Measurements from ENCODE around the gene MYOT. TPM values are rescaled to one million over a fixed set of nuclear protein-coding genes. Genes with fewer than 3 reads are reported as not detected.

MYOT gene, protein sequence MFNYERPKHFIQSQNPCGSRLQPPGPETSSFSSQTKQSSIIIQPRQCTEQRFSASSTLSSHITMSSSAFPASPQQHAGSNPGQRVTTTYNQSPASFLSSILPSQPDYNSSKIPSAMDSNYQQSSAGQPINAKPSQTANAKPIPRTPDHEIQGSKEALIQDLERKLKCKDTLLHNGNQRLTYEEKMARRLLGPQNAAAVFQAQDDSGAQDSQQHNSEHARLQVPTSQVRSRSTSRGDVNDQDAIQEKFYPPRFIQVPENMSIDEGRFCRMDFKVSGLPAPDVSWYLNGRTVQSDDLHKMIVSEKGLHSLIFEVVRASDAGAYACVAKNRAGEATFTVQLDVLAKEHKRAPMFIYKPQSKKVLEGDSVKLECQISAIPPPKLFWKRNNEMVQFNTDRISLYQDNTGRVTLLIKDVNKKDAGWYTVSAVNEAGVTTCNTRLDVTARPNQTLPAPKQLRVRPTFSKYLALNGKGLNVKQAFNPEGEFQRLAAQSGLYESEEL
- total RNA-seq: not detected in 2 replicates

DNA sequence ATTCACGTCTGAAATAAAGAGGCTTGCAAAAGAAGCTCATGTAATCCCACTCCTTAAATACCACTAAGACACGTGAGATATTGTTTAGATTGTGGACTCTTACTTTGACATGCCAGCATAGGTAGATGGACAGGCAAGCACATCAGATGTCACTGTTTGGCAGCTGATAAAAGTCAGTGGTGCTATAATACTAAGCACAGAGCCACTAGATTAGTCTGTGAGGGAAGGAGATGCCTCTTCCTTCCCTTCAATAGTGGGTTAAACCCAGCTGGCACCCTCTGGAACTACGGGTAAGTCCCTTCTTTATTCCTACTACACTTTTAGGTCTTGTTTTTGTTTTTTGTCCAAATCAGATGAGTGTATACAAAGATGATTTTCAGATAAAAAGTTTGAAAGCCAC, at the start of gene MYOT:
TSS of gene MYOT (plus strand) at position 197 of the 400 bp plus-strand sequence. CDS start 2,792 bp downstream, outside the sequence.
- intact Hi-C loops (cut with micrococcal nuclease): no loop called here
- Mint-ChIP-seq H3K4me1 (peaks cover 3% of the 10 kb centered on the region), H3K27ac (no peak within 1 kb of the TSS), H3K36me3 (ENCODE audit: low read depth) (no peaks in the 10 kb centered on the region), H3K9me3 (no peaks in the 10 kb centered on the region), H3K27me3 (no peaks in the 10 kb centered on the region), H3K4me3 (no peak within 1 kb of the TSS)
- DNase-seq (no peak), ATAC-seq (ENCODE audit: low read depth) (no peak)
- CTCF ChIA-PET: no interaction called here
- TF ChIP-seq, protein P1, sequence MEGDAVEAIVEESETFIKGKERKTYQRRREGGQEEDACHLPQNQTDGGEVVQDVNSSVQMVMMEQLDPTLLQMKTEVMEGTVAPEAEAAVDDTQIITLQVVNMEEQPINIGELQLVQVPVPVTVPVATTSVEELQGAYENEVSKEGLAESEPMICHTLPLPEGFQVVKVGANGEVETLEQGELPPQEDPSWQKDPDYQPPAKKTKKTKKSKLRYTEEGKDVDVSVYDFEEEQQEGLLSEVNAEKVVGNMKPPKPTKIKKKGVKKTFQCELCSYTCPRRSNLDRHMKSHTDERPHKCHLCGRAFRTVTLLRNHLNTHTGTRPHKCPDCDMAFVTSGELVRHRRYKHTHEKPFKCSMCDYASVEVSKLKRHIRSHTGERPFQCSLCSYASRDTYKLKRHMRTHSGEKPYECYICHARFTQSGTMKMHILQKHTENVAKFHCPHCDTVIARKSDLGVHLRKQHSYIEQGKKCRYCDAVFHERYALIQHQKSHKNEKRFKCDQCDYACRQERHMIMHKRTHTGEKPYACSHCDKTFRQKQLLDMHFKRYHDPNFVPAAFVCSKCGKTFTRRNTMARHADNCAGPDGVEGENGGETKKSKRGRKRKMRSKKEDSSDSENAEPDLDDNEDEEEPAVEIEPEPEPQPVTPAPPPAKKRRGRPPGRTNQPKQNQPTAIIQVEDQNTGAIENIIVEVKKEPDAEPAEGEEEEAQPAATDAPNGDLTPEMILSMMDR (IDR thresholded peaks at IDR 0.05): no peak
- POLR2A ChIA-PET: no interaction called here

DNA sequence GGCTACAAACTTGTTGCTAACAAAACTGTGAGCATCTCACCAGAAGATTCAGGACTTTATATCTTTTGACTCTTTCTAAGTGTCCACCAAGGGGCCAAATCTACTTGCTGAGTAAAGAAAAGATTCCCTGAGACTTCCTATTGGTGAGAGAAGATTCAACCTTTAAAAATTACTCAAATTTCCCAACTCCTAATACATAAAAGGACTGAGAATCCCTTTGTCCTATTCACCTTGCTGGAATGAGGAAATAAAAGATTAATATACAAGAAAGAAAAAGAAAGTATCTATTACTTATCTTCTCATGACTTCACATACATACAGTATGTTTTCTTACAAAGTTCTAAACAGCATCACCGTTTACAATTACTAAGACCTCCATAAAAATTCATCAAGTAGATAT, 47.9 kb upstream of the MYOT start:
- Mint-ChIP-seq H3K36me3 (ENCODE audit: low read depth) (peaks cover 3% of the 10 kb centered on the region), H3K4me1 (no peaks in the 10 kb centered on the region), H3K27me3 (no peaks in the 10 kb centered on the region), H3K4me3 (no peak overlapping the region), H3K9me3 (no peaks in the 10 kb centered on the region), H3K27ac (no peak overlapping the region)
- CTCF ChIA-PET: interaction anchor here (1.8 kb wide), 1 partner anchor 40 kb away, joined by 7 read pairs; no protein-coding TSS in a partner anchor
- DNase-seq: no peak
- POLR2A ChIA-PET: no interaction called here
- intact Hi-C loops (cut with micrococcal nuclease): no loop called here
- ATAC-seq (ENCODE audit: low read depth): no peak
- TF ChIP-seq, protein P1 (IDR thresholded peaks at IDR 0.05): no peak

DNA sequence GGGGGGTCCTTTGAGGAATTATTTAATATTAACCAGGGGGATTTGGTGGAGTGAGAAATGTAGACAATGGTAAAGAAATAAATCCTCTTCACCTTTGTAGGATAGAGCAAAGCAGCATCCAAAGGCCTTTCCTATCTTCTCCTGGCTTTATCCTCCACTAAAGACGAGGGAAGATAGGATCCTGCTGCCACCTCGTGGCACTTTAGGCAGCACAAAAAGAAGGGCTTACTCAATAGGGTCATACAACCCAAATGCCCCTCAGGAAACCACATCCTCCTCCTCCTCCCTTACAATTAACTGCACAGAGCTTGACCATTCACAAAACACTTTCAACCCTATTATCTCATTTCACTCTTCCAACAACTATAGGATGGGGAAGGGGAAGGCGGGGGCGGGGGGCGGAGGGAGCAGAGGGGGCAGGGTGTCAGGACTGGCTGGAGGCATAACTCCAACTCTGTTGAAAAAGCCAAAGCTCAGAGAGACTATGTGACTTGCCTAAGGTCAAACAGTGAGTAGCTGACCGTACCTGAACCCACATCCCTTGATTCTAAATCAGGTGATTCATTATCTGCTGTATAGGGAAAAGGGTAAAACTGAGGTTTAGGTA, 45.4 kb upstream of the MYOT start:
- ATAC-seq (ENCODE audit: low read depth): no peak
- TF ChIP-seq, protein P1 (IDR thresholded peaks at IDR 0.05): no peak
- no peaks in the 10 kb centered on the region for H3K27me3 Mint-ChIP-seq
- intact Hi-C loops (cut with micrococcal nuclease): loop anchor here (1.0 kb wide), 2 partner anchors 43 to 162 kb away; no protein-coding TSS in a partner anchor
- H3K36me3 Mint-ChIP-seq (ENCODE audit: low read depth): peaks cover 14% of the 10 kb centered on the region
- H3K9me3 Mint-ChIP-seq: peaks cover 6% of the 10 kb centered on the region
- H3K27ac Mint-ChIP-seq: no peak overlapping the region
- H3K4me1 Mint-ChIP-seq: no peaks in the 10 kb centered on the region
- CTCF ChIA-PET: interaction anchor here (0.9 to 1.7 kb wide), 2 partner anchors 44 to 162 kb away, joined by 3 to 9 read pairs; no protein-coding TSS in a partner anchor
- DNase-seq: no peak
- no peak overlapping the region for H3K4me3 Mint-ChIP-seq
- POLR2A ChIA-PET: no interaction called here

DNA sequence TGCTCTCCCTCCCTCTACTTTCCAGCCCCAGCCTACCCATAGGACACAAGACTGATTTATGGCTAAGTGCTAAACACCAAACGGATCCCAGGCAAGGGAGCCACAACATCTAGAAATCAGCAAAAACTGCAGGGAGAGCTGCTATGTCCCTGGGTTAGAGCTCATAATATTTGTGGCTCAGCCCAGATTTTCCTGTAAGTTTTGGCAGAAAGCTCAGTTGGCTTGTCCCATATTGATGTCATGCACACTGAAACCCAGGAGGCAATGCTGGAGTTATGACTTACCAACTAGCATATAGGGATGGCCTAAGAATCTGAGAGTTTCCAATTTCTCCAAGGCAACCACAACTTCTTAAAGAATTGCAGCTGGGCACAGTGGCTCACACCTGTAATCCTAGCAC, 44.7 kb upstream of the MYOT start:
- POLR2A ChIA-PET: no interaction called here
- Mint-ChIP-seq H3K27ac (no peak overlapping the region), H3K4me1 (no peaks in the 10 kb centered on the region), H3K27me3 (no peaks in the 10 kb centered on the region), H3K36me3 (ENCODE audit: low read depth) (peaks cover 14% of the 10 kb centered on the region), H3K4me3 (no peak overlapping the region), H3K9me3 (peaks cover 6% of the 10 kb centered on the region)
- CTCF ChIA-PET: interaction anchor here (0.6 to 1.7 kb wide), 3 partner anchors 44 to 240 kb away, joined by 3 to 9 read pairs (median 3); no protein-coding TSS in a partner anchor
- intact Hi-C loops (cut with micrococcal nuclease): loop anchor here (1.0 kb wide), 2 partner anchors 44 to 163 kb away; no protein-coding TSS in a partner anchor
- TF ChIP-seq, protein P1 (IDR thresholded peaks at IDR 0.05): no peak
- no peak for DNase-seq
- ATAC-seq (ENCODE audit: low read depth): no peak

DNA sequence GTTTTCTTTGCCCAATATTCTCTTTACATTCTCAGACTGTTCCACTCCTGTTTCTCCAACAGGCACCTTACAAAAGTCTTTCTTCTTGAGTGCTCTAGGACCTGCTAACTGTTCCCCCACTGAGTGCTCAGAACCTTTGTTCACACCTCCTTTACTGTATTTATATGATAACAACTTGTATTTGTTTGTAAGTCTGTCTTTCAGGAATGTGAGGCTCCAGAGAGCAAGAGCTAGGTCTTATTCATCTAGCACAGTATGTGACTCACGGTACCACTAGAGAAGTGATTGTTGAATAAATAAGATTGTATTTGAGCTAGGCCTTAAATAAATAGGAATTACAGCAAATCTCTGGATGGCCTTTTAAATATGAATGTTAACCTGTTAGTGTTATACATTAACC, 42.5 kb upstream of the MYOT start:
- Mint-ChIP-seq H3K27me3 (no peaks in the 10 kb centered on the region), H3K9me3 (peaks cover 6% of the 10 kb centered on the region), H3K27ac (no peak overlapping the region), H3K4me1 (no peaks in the 10 kb centered on the region), H3K4me3 (no peak overlapping the region), H3K36me3 (ENCODE audit: low read depth) (peaks cover 14% of the 10 kb centered on the region)
- CTCF ChIA-PET: interaction anchor here (2.6 kb wide), 1 partner anchor 46 kb away, joined by 9 read pairs; no protein-coding TSS in a partner anchor
- TF ChIP-seq, protein P1 (IDR thresholded peaks at IDR 0.05): no peak
- POLR2A ChIA-PET: interaction anchor here (0.7 to 0.8 kb wide), 2 partner anchors 16 to 64 kb away, joined by 3 to 4 read pairs; partner anchors contain the start of gene PKD2L2
- no peak for DNase-seq
- ATAC-seq (ENCODE audit: low read depth): no peak
- intact Hi-C loops (cut with micrococcal nuclease): no loop called here

Data from activated B cell treated with CpG ODN at 0.5 μM for 24 hours (primary cell).